HepG2 (cell line): ENCODE results near the gene PPP6R2. TPM values are rescaled to one million over a fixed set of nuclear protein-coding genes. Genes with fewer than 3 reads are reported as not detected.

ENCODE experiments used
- ARID3A ChIP-seq: IDR thresholded peaks from 2 replicates; pipeline ENCODE4 v1.6.1; 2012; ENCODE audit warnings: low read depth, low read length, improper control_type of control experiment
- BHLHE40 ChIP-seq: IDR thresholded peaks from 2 replicates; pipeline ENCODE4 v1.6.1; 2011; ENCODE audit warnings: low read length, improper control_type of control experiment
- CBX5 ChIP-seq: sonication (generic); formaldehyde crosslinking; IDR thresholded peaks from 2 replicates; pipeline ENCODE4 v1.4.0; 2020; ENCODE audit warnings: missing genetic modification reagents, borderline replicate concordance
- CEBPZ ChIP-seq: IDR thresholded peaks from 2 replicates; pipeline ENCODE4 v1.6.1; 2012; ENCODE audit warnings: low read length, improper control_type of control experiment
- KAT8 ChIP-seq: IDR thresholded peaks from 2 replicates; pipeline ENCODE4 v1.6.1; 2016; ENCODE audit warnings: missing genetic modification reagents, missing compliant biosample characterization
- KMT2A ChIP-seq: sonication (generic); formaldehyde crosslinking; IDR thresholded peaks from 2 replicates; pipeline ENCODE4 v1.4.0; 2020; ENCODE audit warnings: missing genetic modification reagents
- MIXL1 ChIP-seq: IDR thresholded peaks from 2 replicates; pipeline ENCODE4 v1.6.1; 2016
- RNF219 ChIP-seq: sonication (generic); formaldehyde crosslinking; IDR thresholded peaks from 2 replicates; pipeline ENCODE4 v1.5.0; 2020; ENCODE audit warnings: mild to moderate bottlenecking, missing genetic modification reagents
- TFDP1 ChIP-seq: IDR thresholded peaks from 2 replicates; pipeline ENCODE4 v1.6.1; 2016; ENCODE audit warnings: missing compliant biosample characterization, missing genetic modification reagents, borderline replicate concordance
- WIZ ChIP-seq: sonication (generic); formaldehyde crosslinking; IDR thresholded peaks from 2 replicates; pipeline ENCODE4 v1.5.1; 2020; ENCODE audit warnings: mild to moderate bottlenecking, missing genetic modification reagents
- ZNF138 ChIP-seq: sonication (generic); formaldehyde crosslinking; IDR thresholded peaks from 2 replicates; pipeline ENCODE4 v1.5.0; 2020; ENCODE audit warnings: mild to moderate bottlenecking, low read depth, missing genetic modification reagents
- ZNF354B ChIP-seq: sonication (generic); formaldehyde crosslinking; IDR thresholded peaks from 2 replicates; pipeline ENCODE4 v1.8.0; 2022; ENCODE audit warnings: mild to moderate bottlenecking, missing genetic modification reagents
- ZNF720 ChIP-seq: sonication (generic); formaldehyde crosslinking; IDR thresholded peaks from 2 replicates; pipeline ENCODE4 v1.4.0; 2020; ENCODE audit warnings: missing genetic modification reagents
- ZNF740 ChIP-seq: sonication (generic); formaldehyde crosslinking; IDR thresholded peaks from 2 replicates; pipeline ENCODE4 v1.4.0; 2020; ENCODE audit warnings: missing genetic modification reagents
- polyA plus RNA-seq, 8 experiments: library from polyadenylated mRNA; depleted of rRNA in 3 of 8; stranded (reverse) in 7 of 8; unstranded in 1 of 8; fragments of >200 nt; fragmentation: Illumina TruSeq in 4 of 8; extraction: Trizol in 4 of 8; gene quantifications; 2 replicates each; pipeline versions ENCODE4 v1.2.1 to v1.2.3, GENCODE V29; 2011 to 2016; ENCODE audit warnings: low read depth in 4 of 8, missing spikeins in 1 of 8, mixed read lengths in 1 of 8; ENCODE audit not compliant: insufficient read depth in 1 of 8
- total RNA-seq, 5 experiments: library from RNA; depleted of rRNA; stranded (reverse); fragments of >200 nt; fragmentation: Illumina TruSeq; extraction: Trizol; gene quantifications; 2 replicates each; pipeline ENCODE4 v1.2.3, GENCODE V29; 2016; ENCODE audit warnings: low read depth in 1 of 5

Gene PPP6R2
- total and polyA plus RNA-seq, 2 of the 13 experiments (the other 11 are each of a cell fraction or from before 2014, with no cell fraction given), result 55.0 to 102 TPM

GRCh38 chr22:50296658-50297490 lies 46.3 kb upstream of the PPP6R2 start (continued):
- TF ChIP-seq RNF219 (CRISPR knock-in tag), result no peak
- no peak for TF ChIP-seq ARID3A
- TF ChIP-seq KMT2A (CRISPR knock-in tag), result no peak
- TF ChIP-seq ZNF720 (CRISPR knock-in tag), result no peak
- no peak for TF ChIP-seq ZNF740 (CRISPR knock-in tag)
- no peak for TF ChIP-seq TFDP1 (CRISPR knock-in tag)
- TF ChIP-seq ZNF138 (CRISPR knock-in tag), result no peak
- no peak for TF ChIP-seq ZNF354B
- TF ChIP-seq CEBPZ, result no peak
- TF ChIP-seq KAT8 (CRISPR knock-in tag), result no peak
- no peak for TF ChIP-seq MIXL1 (CRISPR knock-in tag)
- TF ChIP-seq WIZ, result no peak
- no peak for TF ChIP-seq BHLHE40
- no peak for TF ChIP-seq CBX5 (CRISPR knock-in tag)
